AG10803 (cell line): Measurements from ENCODE around the gene METAP2.
"Not testable (repeated sequence)": the region's sequence is repeated elsewhere in the genome, so short reads cannot be mapped to it uniquely, and the experiment has no call there.

Source experiments
- DNase-seq: peaks from one replicate; pipeline ENCODE4 v3.0.0; 2010; ENCODE audit warnings: low read depth
- H3K4me3 ChIP-seq: 2 replicates; pipeline ENCODE4 v1.5.1; 2011; ENCODE audit warnings: mild to moderate bottlenecking, low read length, control low read depth
- TF ChIP-seq, protein P1 (sequence below): conservative IDR thresholded peaks from 2 replicates; pipeline ENCODE4 v1.5.1; 2011; ENCODE audit warnings: mild to moderate bottlenecking, low read length, control low read depth, inconsistent platforms

METAP2 gene

DNA sequence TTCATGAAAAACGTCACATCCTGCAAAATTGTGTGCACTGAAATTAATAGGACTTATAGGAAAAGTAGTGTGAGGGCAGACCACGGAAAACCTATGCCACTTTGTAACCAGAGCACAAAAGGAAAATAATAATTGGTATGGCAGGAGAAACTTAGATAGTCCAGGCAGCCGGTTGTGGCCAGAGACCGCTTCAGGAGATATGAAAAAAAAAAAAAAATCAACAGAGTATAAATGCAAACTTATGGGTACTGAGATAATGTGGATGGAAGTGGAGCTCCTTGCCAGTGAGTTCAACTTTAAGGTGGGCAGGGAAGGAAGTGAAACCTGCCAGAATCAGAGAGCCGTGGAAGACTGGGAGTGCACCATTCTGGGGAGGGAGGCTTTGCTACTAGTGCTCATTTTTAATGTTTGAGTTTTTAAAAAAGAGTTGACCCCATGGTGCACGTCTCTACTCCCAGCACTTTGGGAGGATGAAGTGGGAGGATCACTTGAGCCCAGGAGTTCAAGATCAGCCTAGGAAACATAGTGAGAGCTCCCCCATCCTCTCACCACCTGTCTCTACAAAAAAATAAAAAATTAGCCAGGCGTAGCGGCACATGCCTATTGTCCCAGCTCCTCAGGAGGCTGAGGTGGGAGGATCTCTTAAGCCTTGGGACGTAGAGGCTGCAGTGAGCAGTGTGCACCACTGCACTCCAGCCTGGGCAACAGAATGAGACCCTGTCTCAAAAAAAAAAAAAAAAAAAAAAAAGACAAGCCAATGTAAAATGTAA lies 34.3 kb upstream of the METAP2 start:
- TF ChIP-seq, protein P1, sequence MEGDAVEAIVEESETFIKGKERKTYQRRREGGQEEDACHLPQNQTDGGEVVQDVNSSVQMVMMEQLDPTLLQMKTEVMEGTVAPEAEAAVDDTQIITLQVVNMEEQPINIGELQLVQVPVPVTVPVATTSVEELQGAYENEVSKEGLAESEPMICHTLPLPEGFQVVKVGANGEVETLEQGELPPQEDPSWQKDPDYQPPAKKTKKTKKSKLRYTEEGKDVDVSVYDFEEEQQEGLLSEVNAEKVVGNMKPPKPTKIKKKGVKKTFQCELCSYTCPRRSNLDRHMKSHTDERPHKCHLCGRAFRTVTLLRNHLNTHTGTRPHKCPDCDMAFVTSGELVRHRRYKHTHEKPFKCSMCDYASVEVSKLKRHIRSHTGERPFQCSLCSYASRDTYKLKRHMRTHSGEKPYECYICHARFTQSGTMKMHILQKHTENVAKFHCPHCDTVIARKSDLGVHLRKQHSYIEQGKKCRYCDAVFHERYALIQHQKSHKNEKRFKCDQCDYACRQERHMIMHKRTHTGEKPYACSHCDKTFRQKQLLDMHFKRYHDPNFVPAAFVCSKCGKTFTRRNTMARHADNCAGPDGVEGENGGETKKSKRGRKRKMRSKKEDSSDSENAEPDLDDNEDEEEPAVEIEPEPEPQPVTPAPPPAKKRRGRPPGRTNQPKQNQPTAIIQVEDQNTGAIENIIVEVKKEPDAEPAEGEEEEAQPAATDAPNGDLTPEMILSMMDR: no peak
- no peak for DNase-seq
- H3K4me3 ChIP-seq: no peak overlapping the region

DNA sequence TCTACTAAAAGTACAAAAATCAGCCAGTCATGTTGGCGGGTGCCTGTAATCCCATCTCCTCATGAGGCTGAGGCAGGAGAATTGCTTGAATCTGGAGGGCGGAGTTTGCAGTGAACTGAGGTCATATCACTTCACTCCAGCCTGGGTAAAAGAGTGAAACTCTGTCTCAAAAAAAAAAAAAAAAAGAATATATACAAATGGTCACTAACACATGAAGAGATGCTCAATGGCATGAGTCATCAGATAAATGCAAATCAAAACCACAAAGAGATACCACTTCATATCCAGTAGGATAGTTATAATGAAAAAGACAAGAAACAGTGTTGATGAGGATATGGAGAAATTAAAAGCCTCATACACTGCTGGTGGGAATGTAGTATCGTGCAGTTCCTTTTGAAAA lies 33.6 kb upstream of the METAP2 start:
- H3K4me3 ChIP-seq: no peak overlapping the region
- no peak for DNase-seq
- TF ChIP-seq, protein P1: no peak

DNA sequence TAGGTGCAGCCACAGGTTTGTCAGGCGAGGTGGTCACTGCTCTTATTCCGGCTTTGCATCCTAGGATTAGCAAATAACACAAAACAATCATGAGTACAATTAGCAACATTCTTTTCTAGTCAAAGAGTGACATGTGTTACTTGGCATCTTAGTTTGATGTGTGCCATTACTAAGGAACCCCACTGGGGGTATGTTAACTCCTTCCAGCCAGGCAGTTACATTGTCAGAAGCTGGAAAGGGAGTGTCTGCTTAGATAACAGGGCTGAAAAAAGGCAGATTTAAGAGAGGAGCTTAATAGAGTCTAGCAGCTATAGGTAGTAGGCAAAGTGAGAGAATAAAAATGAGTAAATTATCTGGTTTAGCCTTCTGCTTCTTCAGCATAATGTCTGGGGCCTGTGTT lies 30.5 kb upstream of the METAP2 start:
- no peak for DNase-seq
- TF ChIP-seq, protein P1: no peak
- H3K4me3 ChIP-seq: no peak overlapping the region

DNA sequence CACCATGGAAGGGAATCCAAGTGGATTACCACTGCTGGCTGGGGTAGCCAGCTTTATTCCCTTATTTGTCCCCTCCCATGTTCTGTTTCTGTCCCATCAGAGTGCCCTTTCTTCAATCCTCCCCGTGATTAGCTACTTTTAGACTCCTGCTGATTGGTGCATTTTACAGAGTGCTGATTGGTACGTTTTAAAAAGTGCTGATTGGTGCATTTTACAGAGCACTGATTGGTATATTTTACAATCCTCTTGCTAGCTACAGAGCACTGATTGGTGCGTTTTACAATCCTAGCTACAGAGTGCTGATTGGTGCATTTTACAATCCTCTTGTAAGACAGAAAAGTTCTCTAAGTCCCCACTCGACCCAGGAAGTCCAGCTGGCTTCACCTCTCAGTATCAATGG lies 28.9 kb upstream of the METAP2 start:
- DNase-seq, H3K4me3 ChIP-seq: not testable (repeated sequence)

DNA sequence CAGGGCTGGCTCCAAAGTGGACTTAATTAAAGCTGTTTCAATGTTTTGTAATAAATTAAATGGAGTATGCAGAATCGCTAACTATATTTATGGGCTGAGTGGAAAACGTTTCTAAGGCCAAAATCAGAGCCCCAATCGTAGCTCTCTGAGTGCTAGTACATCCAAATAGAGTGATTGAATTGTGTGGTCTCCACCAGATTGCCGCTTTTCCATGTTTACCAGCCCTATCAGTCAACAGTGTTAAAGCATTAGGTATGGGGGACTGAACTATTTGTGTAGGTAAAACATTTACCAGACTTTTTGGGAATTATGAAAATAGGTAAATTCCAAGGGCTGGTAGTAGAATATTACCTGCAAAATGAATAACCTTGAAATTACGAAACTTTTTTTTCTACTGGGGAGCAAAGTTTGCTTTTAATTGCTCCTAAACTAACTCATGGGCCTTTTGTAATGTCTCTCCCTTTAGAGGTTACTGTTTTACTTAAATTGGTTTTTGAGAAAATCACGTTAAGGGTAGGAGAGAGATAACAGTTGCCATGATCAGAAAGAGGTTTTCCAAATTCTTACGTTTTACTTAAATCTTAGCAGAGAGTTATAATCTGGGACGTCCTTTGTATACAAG lies 28.0 kb upstream of the METAP2 start:
- TF ChIP-seq, protein P1: no peak
- DNase-seq: no peak
- no peak overlapping the region for H3K4me3 ChIP-seq

DNA sequence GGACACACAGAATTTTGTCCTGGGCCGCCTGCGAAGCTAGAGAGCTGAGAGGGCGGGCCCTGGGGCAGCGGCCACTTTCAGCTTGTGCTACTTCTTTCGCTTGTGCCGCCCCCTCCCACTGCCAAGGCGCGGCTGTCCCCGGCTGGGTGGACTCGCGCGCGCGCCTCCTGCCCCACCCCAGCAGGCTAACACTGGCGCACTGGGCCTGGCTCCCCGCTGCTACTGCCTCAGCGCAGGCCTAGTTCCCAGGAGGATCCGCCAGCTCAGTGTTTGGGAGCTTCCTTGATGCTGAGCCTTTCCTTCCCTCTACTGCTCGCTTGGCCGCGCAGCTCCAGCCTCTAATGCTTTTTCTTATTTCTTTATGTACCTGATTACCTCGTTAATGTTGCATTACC lies 27.4 kb upstream of the METAP2 start:
- no peak overlapping the region for H3K4me3 ChIP-seq

DNA sequence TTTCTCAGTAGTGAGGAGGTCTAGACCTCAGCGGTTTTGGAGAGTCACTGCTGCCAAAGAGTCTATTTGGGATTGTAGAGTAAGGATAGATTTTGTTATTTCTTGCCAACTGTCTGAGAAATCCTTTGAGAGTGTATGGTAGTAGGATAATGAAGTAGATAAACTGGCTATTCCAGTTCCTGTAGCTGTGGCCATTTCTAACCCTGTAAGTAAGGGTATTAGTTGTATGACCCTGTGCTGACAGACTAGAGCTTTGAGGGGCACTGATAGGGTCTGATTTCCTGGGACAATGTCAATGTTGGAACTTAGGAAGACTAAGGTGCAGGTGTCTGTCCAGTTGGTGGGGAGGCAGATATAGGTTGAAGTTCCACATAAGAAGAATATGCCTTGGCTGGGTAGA lies 24.3 kb upstream of the METAP2 start:
- DNase-seq, H3K4me3 ChIP-seq: not testable (repeated sequence)

More for the DNA sequence above, 27.4 kb upstream of the METAP2 start:
- TF ChIP-seq, protein P1: no peak
- peak; percentile 17 for DNase-seq

DNA sequence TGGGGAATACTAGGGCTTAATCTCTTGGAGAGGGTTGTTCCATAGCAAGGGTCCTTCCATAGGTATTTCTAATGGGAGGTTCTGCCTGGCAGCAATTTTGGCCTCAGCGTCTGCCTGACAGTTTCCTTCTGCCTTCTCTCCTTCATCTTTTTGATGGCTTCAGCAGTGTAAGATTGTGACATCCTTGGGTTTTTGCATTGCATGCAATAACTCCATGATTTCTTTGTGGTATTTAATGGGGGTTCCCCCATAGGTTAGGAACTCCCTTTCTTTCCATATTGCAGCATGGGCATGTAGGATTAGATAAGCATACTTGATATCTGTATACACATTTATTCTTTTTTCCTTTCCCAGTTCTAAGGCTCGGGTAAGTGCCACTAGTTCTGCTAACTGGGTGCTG lies 21.5 kb upstream of the METAP2 start:
- not testable (repeated sequence) for DNase-seq, H3K4me3 ChIP-seq

DNA sequence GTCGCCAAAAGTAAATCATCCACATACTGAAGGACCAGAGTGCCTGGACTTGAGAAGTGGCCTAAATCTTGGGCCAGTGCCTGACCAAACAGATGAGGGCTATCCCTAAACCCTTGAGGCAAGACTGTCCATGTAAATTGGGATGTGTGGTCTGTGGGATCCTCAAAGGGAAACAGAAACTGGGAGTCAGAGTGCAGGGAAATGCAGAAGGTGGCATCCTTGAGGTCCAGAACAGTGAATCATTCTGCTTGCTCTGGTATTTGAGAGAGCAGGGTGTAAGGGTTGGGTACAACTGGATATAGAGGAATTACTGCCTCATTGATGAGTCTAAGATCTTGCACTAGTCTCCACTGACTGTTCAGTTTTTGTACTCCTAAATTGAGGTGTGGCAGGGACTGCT lies 20.1 kb upstream of the METAP2 start:
- H3K4me3 ChIP-seq: not testable (repeated sequence)
- DNase-seq: peak; percentile 39

DNA sequence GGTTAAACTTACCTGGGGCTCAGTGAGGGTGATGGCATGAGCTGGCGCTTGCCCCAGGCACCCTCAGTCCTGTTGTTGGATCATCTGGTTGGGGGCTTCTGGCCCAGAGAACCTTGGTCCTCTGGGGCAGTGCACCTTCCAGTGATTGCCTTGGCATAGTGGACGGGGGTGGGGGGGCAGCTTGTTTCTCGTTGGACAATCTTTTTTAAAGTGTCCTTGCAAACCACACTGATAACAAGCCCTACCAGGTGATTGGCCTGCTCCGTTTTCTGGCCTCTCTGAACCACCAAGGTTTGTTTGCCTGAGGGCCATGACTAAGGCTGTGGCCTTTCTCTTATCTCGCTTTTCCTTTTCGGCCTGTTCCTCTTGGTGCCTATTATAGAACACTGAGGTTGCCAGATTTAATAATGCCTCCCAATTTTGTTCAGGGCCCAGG lies 19.2 kb upstream of the METAP2 start:
- not testable (repeated sequence) for DNase-seq, H3K4me3 ChIP-seq

DNA sequence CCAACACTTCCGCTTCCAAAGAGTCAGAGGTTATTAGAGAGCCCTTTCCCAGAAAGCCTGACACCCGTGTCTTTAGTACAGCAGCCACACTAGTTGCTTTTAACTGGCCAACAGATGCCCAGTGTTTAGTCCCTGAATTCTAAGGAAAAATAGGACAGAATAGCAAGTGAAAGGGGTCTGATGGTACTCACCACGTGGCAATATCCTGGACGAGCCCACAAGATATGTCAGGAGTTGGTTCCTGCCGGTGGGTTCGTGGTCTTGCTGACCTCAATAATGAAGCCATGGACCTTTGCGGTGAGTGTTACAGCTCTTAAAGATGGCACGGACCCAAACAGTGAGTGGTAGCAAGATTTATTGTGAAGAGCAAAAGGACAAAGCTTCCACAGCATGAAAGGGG lies 16.3 kb upstream of the METAP2 start:
- H3K4me3 ChIP-seq, DNase-seq: not testable (repeated sequence)
